PFSK-1 (cell line): ENCODE data around the gene USP7.

ENCODE experiments used
- FOXP2 ChIP-seq: optimal IDR thresholded peaks from 2 replicates; pipeline ENCODE3; 2011; ENCODE audit warnings: borderline replicate concordance, control low read depth, inconsistent platforms; ENCODE audit not compliant: insufficient read depth; ENCODE audit errors: extremely low read length, extremely low read depth
- SIN3A ChIP-seq: IDR thresholded peaks from 2 replicates; pipeline ENCODE4 v1.6.1; 2012; ENCODE audit warnings: mild to moderate bottlenecking, low read length, moderate library complexity, borderline replicate concordance; ENCODE audit not compliant: insufficient read depth
- TAF1 ChIP-seq: IDR thresholded peaks from 2 replicates; pipeline ENCODE4 v1.6.1; 2012; ENCODE audit warnings: low read length, control low read depth, borderline replicate concordance; ENCODE audit not compliant: insufficient read depth
- TF ChIP-seq, protein P1 (sequence below), 2 experiments: IDR thresholded peaks; 2 replicates each; pipeline versions ENCODE4 v1.6.1 to v1.8.0; 2011 to 2012; ENCODE audit warnings: low read depth in 2 of 2, low read length in 2 of 2, control low read depth in 1 of 2, inconsistent platforms in 1 of 2, mild to moderate bottlenecking in 1 of 2, moderate library complexity in 1 of 2; ENCODE audit not compliant: insufficient read depth in 1 of 2

DNA sequence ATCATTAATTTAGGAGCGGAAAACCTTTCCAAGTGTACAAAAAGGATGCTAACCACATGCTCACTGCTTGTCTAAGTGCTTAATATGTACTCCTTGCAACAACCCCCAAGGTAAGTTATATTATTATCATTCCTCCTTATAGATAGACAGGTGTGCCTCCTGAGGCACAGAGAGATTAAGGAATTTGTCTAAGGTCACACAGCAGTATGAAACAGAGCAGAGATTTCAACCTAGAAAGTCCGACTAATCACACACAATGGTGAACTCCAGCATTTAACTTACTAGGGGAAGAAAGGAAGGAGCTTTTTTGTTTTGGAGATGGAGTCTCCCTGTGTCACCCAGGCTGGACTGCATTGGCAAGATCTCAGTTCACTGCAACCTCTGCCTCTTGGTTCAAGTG is 37.0 kb upstream of the USP7 start:
- TF ChIP-seq TAF1 (no peak), SIN3A (no peak), FOXP2 (no peak)
- TF ChIP-seq, protein P1, sequence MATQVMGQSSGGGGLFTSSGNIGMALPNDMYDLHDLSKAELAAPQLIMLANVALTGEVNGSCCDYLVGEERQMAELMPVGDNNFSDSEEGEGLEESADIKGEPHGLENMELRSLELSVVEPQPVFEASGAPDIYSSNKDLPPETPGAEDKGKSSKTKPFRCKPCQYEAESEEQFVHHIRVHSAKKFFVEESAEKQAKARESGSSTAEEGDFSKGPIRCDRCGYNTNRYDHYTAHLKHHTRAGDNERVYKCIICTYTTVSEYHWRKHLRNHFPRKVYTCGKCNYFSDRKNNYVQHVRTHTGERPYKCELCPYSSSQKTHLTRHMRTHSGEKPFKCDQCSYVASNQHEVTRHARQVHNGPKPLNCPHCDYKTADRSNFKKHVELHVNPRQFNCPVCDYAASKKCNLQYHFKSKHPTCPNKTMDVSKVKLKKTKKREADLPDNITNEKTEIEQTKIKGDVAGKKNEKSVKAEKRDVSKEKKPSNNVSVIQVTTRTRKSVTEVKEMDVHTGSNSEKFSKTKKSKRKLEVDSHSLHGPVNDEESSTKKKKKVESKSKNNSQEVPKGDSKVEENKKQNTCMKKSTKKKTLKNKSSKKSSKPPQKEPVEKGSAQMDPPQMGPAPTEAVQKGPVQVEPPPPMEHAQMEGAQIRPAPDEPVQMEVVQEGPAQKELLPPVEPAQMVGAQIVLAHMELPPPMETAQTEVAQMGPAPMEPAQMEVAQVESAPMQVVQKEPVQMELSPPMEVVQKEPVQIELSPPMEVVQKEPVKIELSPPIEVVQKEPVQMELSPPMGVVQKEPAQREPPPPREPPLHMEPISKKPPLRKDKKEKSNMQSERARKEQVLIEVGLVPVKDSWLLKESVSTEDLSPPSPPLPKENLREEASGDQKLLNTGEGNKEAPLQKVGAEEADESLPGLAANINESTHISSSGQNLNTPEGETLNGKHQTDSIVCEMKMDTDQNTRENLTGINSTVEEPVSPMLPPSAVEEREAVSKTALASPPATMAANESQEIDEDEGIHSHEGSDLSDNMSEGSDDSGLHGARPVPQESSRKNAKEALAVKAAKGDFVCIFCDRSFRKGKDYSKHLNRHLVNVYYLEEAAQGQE (IDR thresholded peaks at IDR 0.05; ENCODE audit: insufficient read depth in 1 of 2, low read depth in 2 of 2, low read length in 2 of 2), result no peak
